ENCODE results near the gene AFDN. TPM values are rescaled to one million over a fixed set of nuclear protein-coding genes. Genes with fewer than 3 reads are reported as not detected.

Gene AFDN
- total RNA-seq, 1 experiment from 2014 or later, result 226 TPM

DNA sequence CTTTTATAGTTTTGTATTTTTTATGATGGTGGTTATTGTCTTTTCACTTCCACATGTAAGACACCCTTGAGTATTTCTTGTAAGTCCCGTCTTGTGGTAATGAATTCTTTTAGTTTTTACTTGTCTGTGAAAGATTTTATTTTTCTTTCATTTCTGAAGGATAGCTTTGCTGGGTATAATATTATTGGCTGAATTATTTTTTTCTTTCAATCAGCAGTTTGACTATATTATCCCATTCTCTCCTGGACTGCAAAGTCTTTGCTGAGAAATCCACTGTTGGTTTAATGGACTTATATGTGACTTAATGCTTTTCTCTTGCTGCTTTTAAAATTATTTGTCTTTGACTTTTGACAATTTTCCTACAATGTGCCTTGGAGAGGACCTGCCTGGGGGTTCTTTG, 184.6 kb downstream of the AFDN start:
- no peak for TF ChIP-seq CTCF (IDR thresholded peaks at IDR 0.05; ENCODE audit: unreplicated experiment)
- Mint-ChIP-seq H3K9me3 (ENCODE audit: low read depth, unreplicated experiment) (peaks cover 13% of the 10 kb centered on the region), H3K4me1 (ENCODE audit: low read depth, unreplicated experiment) (no peaks in the 10 kb centered on the region), H3K27ac (ENCODE audit: unreplicated experiment) (no peak overlapping the region), H3K36me3 (ENCODE audit: insufficient read depth, unreplicated experiment) (peaks cover 5% of the 10 kb centered on the region), H3K4me3 (ENCODE audit: low read depth, unreplicated experiment) (no peak overlapping the region), H3K27me3 (ENCODE audit: unreplicated experiment) (peaks cover 30% of the 10 kb centered on the region)
- DNase-seq, result no peak
- no TSS peak for BruUV-seq (replicated peaks)
- intact Hi-C loops (cut with micrococcal nuclease; ENCODE audit: unreplicated experiment), result no loop called here
- CTCF ChIA-PET, result no interaction called here

DNA sequence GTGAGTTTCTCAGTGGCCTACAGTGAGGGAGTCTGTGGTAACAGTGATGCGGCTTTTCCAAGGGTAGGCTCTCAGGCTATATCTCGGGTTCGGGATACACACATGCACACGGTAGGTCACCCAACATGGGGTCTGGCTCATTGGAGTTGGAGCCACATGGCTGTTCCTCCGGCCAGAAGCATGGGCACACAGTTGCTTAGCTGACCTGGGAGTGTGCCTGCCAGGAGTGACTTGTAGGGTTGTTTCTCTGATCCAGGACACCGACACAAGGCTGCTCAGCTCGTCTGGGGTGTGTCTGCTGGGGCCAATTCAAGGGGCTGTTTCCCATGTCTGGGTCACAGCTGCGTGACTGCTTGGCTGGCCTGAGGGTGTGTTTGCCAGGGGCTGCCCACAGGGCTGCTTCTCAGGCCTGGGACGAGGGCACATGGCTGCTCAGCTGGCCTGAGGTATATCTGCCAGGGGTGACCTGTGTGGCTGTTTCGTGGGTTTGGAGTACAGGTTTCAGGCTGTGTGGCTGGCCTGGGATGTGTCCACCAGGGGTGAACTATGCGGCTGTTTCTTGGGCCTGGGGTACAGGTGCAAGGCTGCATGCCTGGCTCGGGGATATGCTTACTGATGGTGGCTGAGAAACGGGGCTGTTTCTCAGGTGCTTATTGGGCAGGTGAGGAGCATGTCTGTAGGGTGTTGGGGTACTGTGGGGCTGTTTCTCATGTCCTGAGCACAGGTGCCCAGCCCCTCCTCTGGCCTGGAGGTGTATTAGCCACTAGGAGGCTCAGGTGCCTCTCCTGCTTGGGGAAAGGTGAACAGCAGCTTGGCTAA, 185.9 kb downstream of the AFDN start:
- Mint-ChIP-seq H3K4me3 (ENCODE audit: low read depth, unreplicated experiment) (no peak overlapping the region), H3K36me3 (ENCODE audit: insufficient read depth, unreplicated experiment) (peaks cover 5% of the 10 kb centered on the region), H3K9me3 (ENCODE audit: low read depth, unreplicated experiment) (peaks cover 13% of the 10 kb centered on the region), H3K27ac (ENCODE audit: unreplicated experiment) (no peak overlapping the region), H3K27me3 (ENCODE audit: unreplicated experiment) (peaks cover 44% of the 10 kb centered on the region), H3K4me1 (ENCODE audit: low read depth, unreplicated experiment) (no peaks in the 10 kb centered on the region)
- BruUV-seq (replicated peaks), result no TSS peak
- DNase-seq, result no peak
- CTCF ChIA-PET, result no interaction called here
- no peak for TF ChIP-seq CTCF (IDR thresholded peaks at IDR 0.05; ENCODE audit: unreplicated experiment)
- intact Hi-C loops (cut with micrococcal nuclease; ENCODE audit: unreplicated experiment), result no loop called here

DNA sequence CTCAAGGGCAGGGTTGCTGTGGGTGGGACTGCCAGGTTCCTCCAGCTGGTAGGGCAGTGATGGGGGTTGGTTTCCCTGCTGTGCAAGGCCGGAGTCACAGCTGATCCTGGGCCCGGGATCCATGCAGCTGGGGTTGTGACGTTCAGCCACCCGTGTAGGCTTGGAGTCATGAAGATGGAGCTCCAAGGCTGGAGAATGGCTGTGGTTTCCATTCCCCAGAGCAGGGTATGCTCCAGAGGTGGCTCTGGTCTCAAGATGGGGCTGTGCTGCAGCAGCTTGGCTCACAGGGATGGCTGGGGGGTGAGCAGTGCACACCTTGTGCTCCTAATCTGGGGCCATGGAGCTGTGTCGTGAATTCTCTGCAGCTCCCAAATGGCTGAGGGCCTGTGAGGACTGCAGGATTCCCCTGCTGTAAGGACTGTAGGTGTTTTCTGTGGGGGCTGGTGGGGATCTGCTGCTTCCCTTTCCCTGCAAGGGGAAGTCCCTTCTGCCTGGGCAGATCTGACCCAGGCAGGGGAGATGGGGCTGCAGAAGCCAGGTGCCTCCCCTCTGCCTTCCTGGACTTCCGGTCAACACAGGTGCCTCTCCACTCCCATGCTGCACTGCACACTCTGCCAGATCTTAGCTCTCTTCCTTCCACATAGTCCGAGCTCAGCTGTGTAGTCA, 186.7 kb downstream of the AFDN start:
- Mint-ChIP-seq H3K4me1 (ENCODE audit: low read depth, unreplicated experiment) (no peaks in the 10 kb centered on the region), H3K4me3 (ENCODE audit: low read depth, unreplicated experiment) (no peak overlapping the region), H3K36me3 (ENCODE audit: insufficient read depth, unreplicated experiment) (peaks cover 5% of the 10 kb centered on the region), H3K27me3 (ENCODE audit: unreplicated experiment) (peaks cover 51% of the 10 kb centered on the region), H3K9me3 (ENCODE audit: low read depth, unreplicated experiment) (peaks cover 13% of the 10 kb centered on the region), H3K27ac (ENCODE audit: unreplicated experiment) (no peak overlapping the region)
- CTCF ChIA-PET, result no interaction called here
- no peak for TF ChIP-seq CTCF (IDR thresholded peaks at IDR 0.05; ENCODE audit: unreplicated experiment)
- intact Hi-C loops (cut with micrococcal nuclease; ENCODE audit: unreplicated experiment), result no loop called here
- no TSS peak for BruUV-seq (replicated peaks)
- no peak for DNase-seq

- Mint-ChIP-seq H3K4me1 (ENCODE audit: low read depth, unreplicated experiment) (no peaks in the 10 kb centered on the region), H3K27ac (ENCODE audit: unreplicated experiment) (no peak overlapping the region), H3K27me3 (ENCODE audit: unreplicated experiment) (peaks cover 61% of the 10 kb centered on the region), H3K9me3 (ENCODE audit: low read depth, unreplicated experiment) (peaks cover 16% of the 10 kb centered on the region), H3K36me3 (ENCODE audit: insufficient read depth, unreplicated experiment) (peaks cover 5% of the 10 kb centered on the region), H3K4me3 (ENCODE audit: low read depth, unreplicated experiment) (no peak overlapping the region)
- CTCF ChIA-PET, result no interaction called here
- intact Hi-C loops (cut with micrococcal nuclease; ENCODE audit: unreplicated experiment), result no loop called here
- BruUV-seq (replicated peaks), result no TSS peak
- no peak for TF ChIP-seq CTCF (IDR thresholded peaks at IDR 0.05; ENCODE audit: unreplicated experiment)
- DNase-seq, result no peak
Observed at GRCh38 chr6:168014428-168014827, 187.7 kb downstream of the AFDN start.
